ENCODE measurements around the gene RELB.

RELB gene

DNA sequence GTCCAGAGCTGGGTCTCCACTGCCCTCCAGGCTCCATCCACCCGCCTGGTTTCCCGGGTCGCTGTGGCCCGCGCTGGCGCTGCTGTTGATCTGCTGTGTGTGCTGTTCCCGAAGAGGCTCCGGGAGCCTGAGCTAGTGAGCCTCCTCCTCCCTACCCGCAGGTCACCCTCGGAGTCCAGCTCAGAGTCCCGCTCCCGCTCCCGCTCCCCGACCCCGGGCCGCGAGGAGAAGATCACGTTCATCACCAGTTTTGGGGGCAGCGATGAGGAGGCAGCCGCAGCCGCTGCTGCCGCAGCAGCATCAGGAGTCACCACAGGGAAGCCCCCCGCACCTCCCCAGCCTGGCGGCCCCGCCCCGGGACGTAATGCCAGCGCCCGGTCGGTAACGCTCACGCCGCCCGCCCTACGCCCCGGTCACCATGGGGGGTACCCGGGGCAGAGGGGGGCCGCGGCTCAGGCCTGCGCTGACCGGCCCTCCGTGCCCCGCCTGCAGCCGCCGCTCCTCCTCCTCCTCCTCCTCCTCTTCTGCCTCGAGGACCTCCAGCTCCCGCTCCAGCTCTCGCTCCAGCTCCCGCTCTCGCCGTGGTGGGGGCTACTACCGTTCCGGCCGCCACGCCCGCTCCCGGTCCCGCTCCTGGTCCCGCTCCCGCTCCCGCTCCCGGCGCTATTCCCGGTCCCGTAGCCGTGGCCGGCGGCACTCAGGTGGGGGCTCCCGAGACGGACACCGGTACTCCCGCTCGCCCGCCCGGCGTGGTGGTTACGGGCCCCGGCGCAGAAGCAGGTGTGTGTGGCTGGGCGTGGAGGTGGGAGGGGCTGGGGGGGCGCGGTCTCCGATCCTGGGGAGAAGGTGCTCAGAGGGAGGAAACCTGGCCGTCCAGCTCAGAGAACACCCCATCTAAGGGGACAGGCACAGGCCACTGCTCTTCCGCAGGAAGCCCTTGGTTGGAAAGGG lies 62.9 kb downstream of the RELB start:
- no peak for DNase-seq

GRCh38 chr19:45066921-45067661 lies 65.8 kb downstream of the RELB start:
- DNase-seq, result no peak

GRCh38 chr19:45068041-45068440 lies 66.8 kb downstream of the RELB start:
- no peak for DNase-seq

DNA sequence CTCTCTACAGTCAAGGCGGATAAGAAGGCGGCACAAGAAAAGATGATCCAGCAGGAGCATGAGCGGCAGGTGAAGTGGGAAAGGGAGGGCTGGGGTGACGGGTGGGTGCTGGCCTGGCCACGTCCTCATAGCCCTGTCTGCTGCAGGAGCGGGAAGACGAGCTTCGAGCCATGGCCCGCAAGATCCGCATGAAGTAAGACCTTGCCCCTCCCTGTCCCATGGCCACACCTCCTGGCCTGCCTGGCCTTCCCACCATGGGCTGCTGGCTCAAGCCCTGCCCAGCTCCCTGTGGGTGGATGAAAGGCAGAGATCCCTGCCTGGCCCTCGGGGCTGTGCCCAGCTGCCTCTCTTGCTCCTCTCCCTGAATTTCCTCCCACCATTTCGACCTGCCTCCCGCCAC lies 67.8 kb downstream of the RELB start:
- no peak for DNase-seq

- no peak for DNase-seq
Measured at GRCh38 chr19:45070214-45070613, 69.0 kb downstream of the RELB start.

DNA sequence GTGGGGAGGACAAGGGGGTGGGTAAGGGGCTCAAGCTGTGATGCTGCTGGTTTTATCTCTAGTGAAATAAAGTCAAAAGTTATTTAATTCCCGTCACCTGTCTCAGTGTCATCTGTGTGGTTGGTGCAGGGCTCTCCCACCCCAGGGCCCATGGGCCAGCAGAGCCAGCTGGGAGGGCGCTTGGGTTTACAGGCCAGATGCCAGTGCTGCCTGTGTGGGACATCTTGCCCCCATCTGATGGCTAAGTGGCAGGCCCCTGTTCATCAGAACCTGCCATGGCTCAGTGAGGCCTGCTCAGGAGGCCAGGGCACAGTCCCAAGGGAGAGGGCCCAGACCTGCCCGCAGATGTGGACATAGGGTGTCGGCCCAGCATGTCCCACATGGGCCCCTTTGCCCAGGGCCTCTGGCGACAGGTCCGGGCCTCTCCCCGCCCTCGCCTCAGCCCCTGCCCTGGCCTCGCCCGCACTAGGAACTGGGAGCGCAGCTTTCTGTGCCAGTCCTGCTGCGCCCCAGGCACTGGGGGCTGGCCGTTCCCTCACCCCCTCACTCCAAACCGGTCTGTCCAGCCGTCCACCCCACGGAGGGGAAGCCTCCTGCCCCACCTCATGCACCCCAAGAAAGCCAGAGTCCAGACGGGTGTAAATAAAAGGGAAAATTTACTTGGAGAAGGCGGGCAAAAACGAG lies 69.7 kb downstream of the RELB start:
- DNase-seq, result no peak

DNA sequence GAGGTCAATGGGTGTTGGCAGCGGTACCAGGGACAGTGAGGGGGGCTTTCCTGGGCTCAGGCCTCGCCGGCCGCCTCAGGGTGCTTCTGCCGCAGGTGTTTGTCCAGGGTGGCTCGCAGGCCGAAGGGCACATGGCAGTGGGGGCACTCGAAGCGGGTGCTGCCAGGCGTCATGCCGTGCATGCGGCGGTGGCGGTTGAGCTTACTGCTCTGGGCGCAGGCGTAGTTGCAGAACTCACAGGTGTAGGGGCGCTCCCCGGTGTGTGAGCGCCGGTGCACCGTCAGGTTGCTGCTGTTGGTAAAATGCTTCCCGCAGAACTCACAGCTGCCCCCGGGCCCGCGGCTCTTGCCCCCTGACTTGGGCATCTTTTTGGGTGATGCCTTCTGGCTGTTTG lies 70.3 kb downstream of the RELB start:
- no peak for DNase-seq

- no peak for DNase-seq
Measured at GRCh38 chr19:45071969-45072790, 70.9 kb downstream of the RELB start.

GRCh38 chr19:45074744-45075300 lies 73.6 kb downstream of the RELB start:
- no peak for DNase-seq

GRCh38 chr19:45075301-45076028 lies 74.2 kb downstream of the RELB start:
- peak; percentile 53 to 61 for DNase-seq

- DNase-seq, result peak; percentile 88 to 90
Measured at GRCh38 chr19:45076029-45076850, 75.0 kb downstream of the RELB start, which contains the start of gene ZNF296. Gene ZNF296 (minus strand): TSS chr19:45076478. CDS start chr19:45076373, 105 bp downstream.

DNA sequence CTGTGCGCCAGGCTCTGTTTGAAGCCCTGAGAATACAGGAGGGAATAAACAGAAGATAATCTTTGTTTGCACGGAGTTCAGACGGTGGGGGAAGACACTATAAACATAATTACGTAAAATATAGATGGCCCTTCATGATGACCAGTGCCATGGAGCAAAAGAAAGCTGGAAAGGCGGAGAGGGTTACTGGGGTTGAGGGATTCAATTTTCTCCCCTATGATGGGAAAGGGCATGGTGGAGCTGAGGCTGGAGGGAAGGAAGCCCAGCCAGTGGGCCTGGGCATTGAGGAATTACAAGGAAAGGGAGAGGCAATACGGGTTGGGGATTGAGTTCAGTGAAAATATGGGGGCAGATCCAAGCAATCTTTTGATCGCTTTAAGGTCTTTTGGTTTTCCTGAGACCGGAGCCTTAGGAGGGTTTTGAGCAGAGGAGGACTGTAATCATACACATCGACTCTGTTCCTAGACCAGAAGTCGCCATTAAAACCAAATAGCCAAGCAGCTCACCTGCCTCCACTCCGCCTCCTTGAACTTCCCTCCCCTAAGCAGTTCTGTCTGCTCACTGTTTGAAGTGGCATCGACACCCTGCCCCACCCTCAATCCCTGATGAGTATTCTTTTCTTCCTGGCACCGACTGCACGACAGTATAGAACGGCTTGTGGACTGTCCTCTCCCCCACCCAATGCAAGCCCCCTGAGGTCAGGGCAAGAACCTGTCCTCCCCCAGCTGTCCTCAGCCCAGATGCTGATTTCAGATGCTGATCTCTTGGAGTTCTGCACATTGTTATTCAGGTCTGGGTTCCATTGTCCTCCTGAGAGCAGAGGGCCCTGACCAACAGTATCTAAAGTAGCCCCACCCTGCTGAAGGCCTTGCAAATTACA lies 75.8 kb downstream of the RELB start:
- no peak for DNase-seq

- no peak for DNase-seq
Measured at GRCh38 chr19:45078390-45079062, 77.3 kb downstream of the RELB start.

DNA sequence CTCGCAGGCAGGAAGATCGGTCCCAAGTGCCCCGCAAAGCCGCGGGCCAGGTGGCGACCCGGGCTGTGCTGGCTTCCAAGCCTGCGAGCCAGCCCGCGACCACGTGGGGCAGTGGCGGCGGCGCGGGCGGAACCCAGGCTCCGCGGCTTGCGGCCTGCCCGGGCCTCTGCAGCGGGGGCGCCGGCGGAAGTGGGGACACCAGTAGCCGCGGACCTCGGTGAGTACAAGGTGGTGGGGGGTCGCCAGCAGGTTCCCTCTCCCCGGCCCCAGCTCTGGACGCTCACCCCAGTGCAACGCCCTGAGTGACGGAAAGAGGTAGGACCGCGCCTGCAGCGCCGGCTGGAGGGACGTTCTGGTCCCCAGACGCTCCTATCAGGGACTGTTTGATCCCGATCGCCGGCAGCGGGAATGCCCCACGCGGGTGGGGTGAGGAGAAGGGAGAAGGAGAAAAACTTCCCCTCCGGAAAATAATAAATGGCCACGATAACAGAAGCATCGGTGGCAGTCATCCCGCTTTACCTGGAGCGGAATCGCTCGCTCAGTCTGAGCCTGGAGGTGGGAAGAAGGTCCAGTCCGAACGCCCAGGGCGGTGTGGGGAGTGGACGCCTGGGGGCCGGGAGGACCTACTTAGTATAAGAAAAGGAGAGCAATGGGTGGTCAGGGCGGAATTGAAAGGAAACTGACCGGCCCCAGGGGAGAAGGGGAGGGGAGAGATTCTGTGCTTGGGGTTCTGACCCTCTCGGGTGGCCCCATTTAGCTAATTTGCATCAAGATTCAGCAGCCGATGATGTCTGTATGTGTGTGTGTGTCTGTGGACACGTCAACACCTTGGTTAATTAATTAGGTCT lies 78.0 kb downstream of the RELB start, which contains the start of gene GEMIN7:
TSS of gene GEMIN7 (plus strand) at position 198 of the 848 bp plus-strand sequence. CDS start 10,855 bp downstream, outside the sequence.
- peak; percentile 89 to 92 for DNase-seq

DNA sequence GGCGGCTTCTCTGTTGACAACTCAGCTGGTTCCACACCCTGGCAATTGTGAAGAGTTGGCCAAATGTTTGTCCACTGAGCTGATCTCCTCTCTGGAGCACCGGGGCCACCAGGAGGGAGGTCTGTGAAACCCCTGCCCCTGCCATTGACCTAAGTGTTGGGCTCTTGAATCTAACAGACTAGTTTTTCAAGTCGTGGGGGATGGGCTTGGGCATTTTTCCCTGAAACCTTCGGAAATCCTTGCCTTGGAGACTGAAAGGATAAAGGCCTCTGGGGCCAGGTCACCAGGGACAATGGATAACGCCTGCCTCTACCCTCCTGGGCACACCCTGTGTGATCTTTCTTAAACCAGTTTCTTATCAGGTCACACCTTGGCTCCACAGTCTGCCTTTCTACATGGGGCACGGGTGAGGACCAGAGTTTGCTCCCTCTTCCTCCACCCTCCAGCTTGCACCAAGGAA lies 78.7 kb downstream of the RELB start:
- no peak for DNase-seq

- no peak for DNase-seq
Measured at GRCh38 chr19:45082170-45082569, 80.9 kb downstream of the RELB start.

- no peak for DNase-seq
Measured at GRCh38 chr19:45086480-45086879, 85.2 kb downstream of the RELB start.
